Measurements from ENCODE around the gene CDK5. TPM values are rescaled to one million over a fixed set of nuclear protein-coding genes. Genes with fewer than 3 reads are reported as not detected.
"Not testable (repeated sequence)": the region's sequence is repeated elsewhere in the genome, so short reads cannot be mapped to it uniquely, and the experiment has no call there.

CDK5 gene
- total RNA-seq, 4 donors from 2014 or later = 3.8 to 12.9 (median 8.6) TPM

DNA sequence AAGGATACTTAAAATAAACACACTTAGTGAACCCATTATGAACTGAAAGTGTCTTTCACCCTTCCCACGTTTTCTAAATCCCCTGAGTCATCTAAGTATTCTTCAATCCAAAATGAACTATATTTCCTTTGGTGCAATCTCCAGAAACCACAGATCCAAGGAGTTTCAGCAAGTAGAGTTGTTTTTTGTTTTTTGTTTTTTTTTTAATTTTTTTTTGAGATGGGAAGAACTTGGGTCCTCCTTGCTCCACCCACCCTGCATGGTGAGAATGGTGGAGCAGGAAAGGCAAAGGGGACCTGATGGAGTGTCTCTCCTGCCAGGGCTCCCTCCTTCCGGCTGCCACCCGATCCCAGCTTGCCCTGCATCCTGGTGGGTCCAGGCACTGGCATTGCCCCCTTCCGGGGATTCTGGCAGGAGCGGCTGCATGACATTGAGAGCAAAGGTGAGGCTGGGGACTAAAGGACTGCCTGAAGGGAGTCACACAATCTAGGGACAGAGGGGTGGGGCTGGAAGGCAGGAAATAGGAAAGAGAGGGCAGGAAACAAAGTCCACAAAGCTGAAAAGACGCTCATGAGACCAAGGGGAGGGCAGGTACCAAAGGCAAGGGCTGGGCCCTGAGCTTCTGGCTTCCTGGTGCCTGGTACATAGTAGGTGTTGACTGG lies 45.5 kb downstream of the CDK5 start:
- WGBS, 2 donors = 52 to 69% methylated on average over 4 of the region's 6 CpGs
- Histone ChIP-seq H3K4me3 (no peak overlapping the region), H3K4me1 (peaks cover 12 to 80% (median 30%) of the 10 kb centered on the region in 3 donors), H3K36me3 (no peaks in the 10 kb centered on the region), H3K27me3 (peaks cover 0 to 95% (median 5%) of the 10 kb centered on the region in 4 donors), H3K27ac (peak overlapping the region in 1 of 4 donors; percentile 34), H3K9me3 (no peaks in the 10 kb centered on the region)
- TF ChIP-seq POLR2A (IDR thresholded peaks at IDR 0.05) = no peak
- TF ChIP-seq, protein P1, sequence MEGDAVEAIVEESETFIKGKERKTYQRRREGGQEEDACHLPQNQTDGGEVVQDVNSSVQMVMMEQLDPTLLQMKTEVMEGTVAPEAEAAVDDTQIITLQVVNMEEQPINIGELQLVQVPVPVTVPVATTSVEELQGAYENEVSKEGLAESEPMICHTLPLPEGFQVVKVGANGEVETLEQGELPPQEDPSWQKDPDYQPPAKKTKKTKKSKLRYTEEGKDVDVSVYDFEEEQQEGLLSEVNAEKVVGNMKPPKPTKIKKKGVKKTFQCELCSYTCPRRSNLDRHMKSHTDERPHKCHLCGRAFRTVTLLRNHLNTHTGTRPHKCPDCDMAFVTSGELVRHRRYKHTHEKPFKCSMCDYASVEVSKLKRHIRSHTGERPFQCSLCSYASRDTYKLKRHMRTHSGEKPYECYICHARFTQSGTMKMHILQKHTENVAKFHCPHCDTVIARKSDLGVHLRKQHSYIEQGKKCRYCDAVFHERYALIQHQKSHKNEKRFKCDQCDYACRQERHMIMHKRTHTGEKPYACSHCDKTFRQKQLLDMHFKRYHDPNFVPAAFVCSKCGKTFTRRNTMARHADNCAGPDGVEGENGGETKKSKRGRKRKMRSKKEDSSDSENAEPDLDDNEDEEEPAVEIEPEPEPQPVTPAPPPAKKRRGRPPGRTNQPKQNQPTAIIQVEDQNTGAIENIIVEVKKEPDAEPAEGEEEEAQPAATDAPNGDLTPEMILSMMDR (IDR thresholded peaks at IDR 0.05) = no peak
- intact Hi-C loops (cut with DNase I) = no loop called here
- no peak for DNase-seq

DNA sequence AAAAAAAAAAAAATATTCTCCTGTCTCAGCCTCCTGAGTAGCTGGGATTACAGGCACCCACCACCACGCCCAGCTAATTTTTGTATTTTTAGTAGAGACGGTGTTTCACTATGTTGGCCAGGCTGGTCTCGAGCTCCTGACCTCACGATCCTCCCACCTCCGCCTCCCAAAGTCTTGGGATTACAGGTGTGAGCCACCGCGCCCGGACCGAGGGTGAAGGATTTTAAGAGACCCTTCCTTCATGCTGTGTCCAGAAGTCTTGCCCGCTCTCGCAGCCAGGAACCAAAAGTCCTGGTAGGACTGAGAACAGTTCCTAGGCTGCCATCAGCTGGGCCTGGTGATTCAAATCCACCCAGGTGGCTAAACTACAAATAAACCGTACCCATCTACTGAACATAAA lies 46.1 kb downstream of the CDK5 start:
- H3K9me3 ChIP-seq; H3K36me3 ChIP-seq; DNase-seq; intact Hi-C loops (cut with DNase I); H3K4me3 ChIP-seq: not testable (repeated sequence)
- 81 to 85% methylated on average over 11 to 12 of the region's 12 CpGs for WGBS, 2 donors
- Histone ChIP-seq H3K4me1 (peaks cover 12 to 85% (median 35%) of the 10 kb centered on the region in 3 donors), H3K27me3 (peaks cover 0 to 95% (median 5%) of the 10 kb centered on the region in 4 donors), H3K27ac (peak overlapping the region in 1 of 4 donors; percentile 63)

DNA sequence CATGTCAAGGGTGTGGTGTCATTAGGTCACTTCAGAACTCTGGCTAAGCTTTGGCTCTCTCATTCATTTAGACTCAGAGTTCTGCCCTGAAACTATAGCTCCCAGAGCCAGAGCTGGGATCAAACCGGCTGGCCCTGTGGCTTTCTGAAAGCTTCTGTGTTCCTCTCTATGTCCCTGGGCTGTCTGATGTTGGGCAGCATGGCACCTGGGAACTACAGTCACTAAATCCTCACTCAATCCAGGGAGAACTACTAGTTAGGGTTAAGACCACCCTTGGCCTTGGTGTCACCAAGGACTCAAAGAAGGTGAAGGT lies 46.6 kb downstream of the CDK5 start:
- DNase-seq = no peak
- H3K9me3 ChIP-seq = no peaks in the 10 kb centered on the region
- no CpG with 5 or more reads among the region's 1 CpG for WGBS, 2 donors
- H3K36me3 ChIP-seq = no peaks in the 10 kb centered on the region
- TF ChIP-seq, protein P1 (IDR thresholded peaks at IDR 0.05) = no peak
- no peak for TF ChIP-seq POLR2A (IDR thresholded peaks at IDR 0.05)
- H3K27me3 ChIP-seq = peaks cover 0 to 91% (median 5%) of the 10 kb centered on the region in 4 donors
- H3K4me1 ChIP-seq = peaks cover 12 to 87% (median 35%) of the 10 kb centered on the region in 3 donors
- intact Hi-C loops (cut with DNase I) = no loop called here
- no peak overlapping the region for H3K4me3 ChIP-seq
- H3K27ac ChIP-seq = peak overlapping the region in 3 of 4 donors; percentile 44 to 63 (median 58)

DNA sequence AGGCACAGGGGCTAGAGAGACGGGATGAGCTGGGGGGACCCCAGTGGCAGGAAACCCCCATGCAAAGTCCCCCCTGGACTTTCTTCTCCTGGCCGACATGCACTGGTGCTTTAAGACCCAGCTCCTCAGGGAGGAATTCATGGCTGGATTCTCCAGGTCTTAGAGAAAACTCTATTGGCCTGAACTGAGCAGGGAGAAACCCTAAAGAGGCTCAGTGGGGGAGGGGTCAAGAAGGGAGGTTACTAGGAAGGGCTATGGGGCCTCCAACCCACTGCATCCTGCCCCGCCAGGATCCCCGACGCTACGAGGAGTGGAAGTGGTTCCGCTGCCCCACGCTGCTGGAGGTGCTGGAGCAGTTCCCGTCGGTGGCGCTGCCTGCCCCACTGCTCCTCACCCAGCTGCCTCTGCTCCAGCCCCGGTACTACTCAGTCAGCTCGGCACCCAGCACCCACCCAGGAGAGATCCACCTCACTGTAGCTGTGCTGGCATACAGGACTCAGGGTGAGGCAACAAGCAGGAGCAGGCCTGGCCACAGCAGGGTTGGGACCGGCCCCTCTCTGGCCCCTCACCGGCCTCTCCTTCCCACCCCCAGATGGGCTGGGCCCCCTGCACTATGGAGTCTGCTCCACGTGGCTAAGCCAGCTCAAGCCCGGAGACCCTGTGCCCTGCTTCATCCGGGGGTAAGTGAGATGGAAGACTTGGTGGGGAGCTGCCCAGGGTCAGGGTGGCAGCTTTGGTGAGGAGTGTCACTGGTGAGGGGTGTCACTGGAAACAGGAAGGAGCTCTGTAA lies 47.2 kb downstream of the CDK5 start:
- Histone ChIP-seq H3K9me3 (no peaks in the 10 kb centered on the region), H3K4me3 (no peak overlapping the region), H3K36me3 (no peaks in the 10 kb centered on the region), H3K27me3 (peaks cover 0 to 86% (median 5%) of the 10 kb centered on the region in 4 donors), H3K27ac (peak overlapping the region in 3 of 4 donors; percentile 43 to 63 (median 58)), H3K4me1 (peaks cover 12 to 87% (median 35%) of the 10 kb centered on the region in 3 donors)
- no peak for DNase-seq
- TF ChIP-seq, protein P1 (IDR thresholded peaks at IDR 0.05) = no peak
- no peak for TF ChIP-seq POLR2A (IDR thresholded peaks at IDR 0.05)
- 8 to 15% methylated on average over 2 to 4 of the region's 18 CpGs for WGBS, 2 donors
- intact Hi-C loops (cut with DNase I) = no loop called here

DNA sequence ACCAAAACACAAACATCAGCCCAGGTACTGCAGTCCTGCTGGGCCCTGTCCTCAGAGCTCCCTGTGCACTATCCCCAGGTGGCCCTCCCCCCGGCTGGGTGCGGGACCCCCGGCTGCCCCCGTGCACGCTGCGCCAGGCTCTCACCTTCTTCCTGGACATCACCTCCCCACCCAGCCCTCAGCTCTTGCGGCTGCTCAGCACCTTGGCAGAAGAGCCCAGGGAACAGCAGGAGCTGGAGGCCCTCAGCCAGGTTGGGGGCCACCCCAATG lies 47.7 kb downstream of the CDK5 start:
- Histone ChIP-seq H3K9me3 (no peaks in the 10 kb centered on the region), H3K27ac (peak overlapping the region in 1 of 4 donors; percentile 63), H3K36me3 (no peaks in the 10 kb centered on the region), H3K27me3 (peaks cover 0 to 80% (median 5%) of the 10 kb centered on the region in 4 donors), H3K4me1 (peaks cover 12 to 83% (median 35%) of the 10 kb centered on the region in 3 donors), H3K4me3 (no peak overlapping the region)
- TF ChIP-seq, protein P1 (IDR thresholded peaks at IDR 0.05) = no peak
- TF ChIP-seq POLR2A (IDR thresholded peaks at IDR 0.05) = no peak
- WGBS, 2 donors = no CpG with 5 or more reads among the region's 7 CpGs
- intact Hi-C loops (cut with DNase I) = no loop called here
- DNase-seq = no peak

Data from esophagus squamous epithelium (tissue), 5 donors.